ENCODE results near the gene DSTYK. TPM values are rescaled to one million over a fixed set of nuclear protein-coding genes. Genes with fewer than 3 reads are reported as not detected.

Gene DSTYK
- total RNA-seq, 1 experiment from 2014 or later = 6.3 TPM

DNA sequence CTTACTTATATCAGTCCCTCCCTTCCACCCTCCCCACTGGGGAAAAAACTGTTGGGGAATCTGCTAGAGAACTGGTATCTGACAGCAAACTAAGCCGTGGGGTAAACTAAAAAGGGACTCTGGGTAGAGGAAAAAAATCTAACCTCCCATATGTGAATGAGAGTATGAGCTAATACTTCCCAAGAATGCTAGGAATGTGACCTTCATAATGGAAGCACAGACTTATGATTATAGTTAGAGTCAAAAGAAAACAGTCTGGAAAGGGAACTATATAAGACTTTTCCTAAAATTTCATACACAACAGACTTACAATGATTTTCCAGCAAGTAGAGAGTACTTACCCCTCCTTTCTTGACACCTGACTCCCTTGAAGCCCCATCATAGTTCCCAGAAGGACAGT lies 66.8 kb downstream of the DSTYK start:
- BruUV-seq (replicated peaks) = no TSS peak
- no peak overlapping the region for H3K4me3 Mint-ChIP-seq (ENCODE audit: unreplicated experiment)
- H3K27me3 Mint-ChIP-seq (ENCODE audit: insufficient read depth, unreplicated experiment) = no peaks in the 10 kb centered on the region
- POLR2A ChIA-PET = no interaction called here
- no peak overlapping the region for H3K27ac Mint-ChIP-seq (ENCODE audit: unreplicated experiment)
- no peaks in the 10 kb centered on the region for H3K9me3 Mint-ChIP-seq (ENCODE audit: unreplicated experiment)
- H3K9me3 ChIP-seq = no peaks in the 10 kb centered on the region
- H3K4me1 Mint-ChIP-seq (ENCODE audit: low read depth, unreplicated experiment) = peaks cover 11% of the 10 kb centered on the region
- no peak overlapping the region for H3K4me3 ChIP-seq (ENCODE audit: low read depth, low read length)
- peak in 1 of 2 experiments; percentile 7 for DNase-seq
- CTCF ChIA-PET = interaction anchor here (0.9 to 1.6 kb wide), 4 partner anchors 83 to 341 kb away, joined by 3 to 5 read pairs (median 4); no protein-coding TSS in a partner anchor
- no peaks in the 10 kb centered on the region for H3K27me3 ChIP-seq (replicated peaks; ENCODE audit: control insufficient read depth, insufficient read depth, low read length)
- TF ChIP-seq, protein P1, sequence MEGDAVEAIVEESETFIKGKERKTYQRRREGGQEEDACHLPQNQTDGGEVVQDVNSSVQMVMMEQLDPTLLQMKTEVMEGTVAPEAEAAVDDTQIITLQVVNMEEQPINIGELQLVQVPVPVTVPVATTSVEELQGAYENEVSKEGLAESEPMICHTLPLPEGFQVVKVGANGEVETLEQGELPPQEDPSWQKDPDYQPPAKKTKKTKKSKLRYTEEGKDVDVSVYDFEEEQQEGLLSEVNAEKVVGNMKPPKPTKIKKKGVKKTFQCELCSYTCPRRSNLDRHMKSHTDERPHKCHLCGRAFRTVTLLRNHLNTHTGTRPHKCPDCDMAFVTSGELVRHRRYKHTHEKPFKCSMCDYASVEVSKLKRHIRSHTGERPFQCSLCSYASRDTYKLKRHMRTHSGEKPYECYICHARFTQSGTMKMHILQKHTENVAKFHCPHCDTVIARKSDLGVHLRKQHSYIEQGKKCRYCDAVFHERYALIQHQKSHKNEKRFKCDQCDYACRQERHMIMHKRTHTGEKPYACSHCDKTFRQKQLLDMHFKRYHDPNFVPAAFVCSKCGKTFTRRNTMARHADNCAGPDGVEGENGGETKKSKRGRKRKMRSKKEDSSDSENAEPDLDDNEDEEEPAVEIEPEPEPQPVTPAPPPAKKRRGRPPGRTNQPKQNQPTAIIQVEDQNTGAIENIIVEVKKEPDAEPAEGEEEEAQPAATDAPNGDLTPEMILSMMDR (IDR thresholded peaks at IDR 0.05; ENCODE audit: insufficient read depth in 1 of 2, low read depth in 1 of 2, low read length in 1 of 2, severe bottlenecking in 1 of 2, unreplicated experiment in 1 of 2) = no peak
- H3K36me3 ChIP-seq (ENCODE audit: control insufficient read depth, insufficient read depth, low read length) = no peaks in the 10 kb centered on the region
- peaks cover 6% of the 10 kb centered on the region for H3K36me3 Mint-ChIP-seq (ENCODE audit: insufficient read depth, unreplicated experiment)
- peaks cover 15% of the 10 kb centered on the region for H3K4me1 ChIP-seq
- intact Hi-C loops (cut with micrococcal nuclease; ENCODE audit: unreplicated experiment) = no loop called here

DNA sequence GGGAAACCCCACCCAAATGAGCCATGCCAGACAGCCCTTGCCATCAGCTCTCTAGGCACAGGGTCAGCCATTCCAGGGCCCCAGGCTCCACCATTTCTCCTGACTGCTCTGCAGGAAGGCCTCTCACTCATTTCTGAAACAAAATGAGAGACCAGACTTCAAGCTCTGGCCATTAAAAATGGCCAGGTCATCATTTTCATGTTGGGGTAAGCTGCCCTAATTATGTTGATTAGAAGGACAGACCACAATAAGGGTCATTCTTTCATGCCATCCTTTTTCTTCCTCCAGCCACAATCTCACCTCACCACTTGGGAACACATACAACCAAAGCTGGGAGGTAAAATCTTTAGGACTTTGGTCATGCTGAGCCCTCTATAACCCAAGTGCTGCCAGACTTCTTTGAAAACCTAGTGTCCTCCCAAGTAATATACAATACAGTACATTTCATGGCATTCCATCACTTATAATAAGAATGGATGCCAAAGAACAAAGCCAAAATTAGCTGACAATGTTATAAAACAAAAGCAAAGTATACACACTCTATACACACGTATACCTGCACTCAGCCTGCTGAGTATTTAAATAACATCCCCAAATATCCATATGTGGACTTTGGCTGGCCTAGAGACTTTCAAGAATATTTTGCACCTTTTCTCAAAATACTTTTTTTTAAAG lies 67.3 kb downstream of the DSTYK start:
- TF ChIP-seq, protein P1 (IDR thresholded peaks at IDR 0.05; ENCODE audit: insufficient read depth in 1 of 2, low read depth in 1 of 2, low read length in 1 of 2, severe bottlenecking in 1 of 2, unreplicated experiment in 1 of 2) = no peak
- no peak overlapping the region for H3K27ac Mint-ChIP-seq (ENCODE audit: unreplicated experiment)
- Histone ChIP-seq H3K36me3 (ENCODE audit: control insufficient read depth, insufficient read depth, low read length) (no peaks in the 10 kb centered on the region), H3K27me3 (replicated peaks; ENCODE audit: control insufficient read depth, insufficient read depth, low read length) (no peaks in the 10 kb centered on the region), H3K9me3 (no peaks in the 10 kb centered on the region), H3K4me3 (ENCODE audit: low read depth, low read length) (no peak overlapping the region), H3K4me1 (peaks cover 15% of the 10 kb centered on the region)
- no peak overlapping the region for H3K4me3 Mint-ChIP-seq (ENCODE audit: unreplicated experiment)
- BruUV-seq (replicated peaks) = no TSS peak
- H3K9me3 Mint-ChIP-seq (ENCODE audit: unreplicated experiment) = no peaks in the 10 kb centered on the region
- peaks cover 11% of the 10 kb centered on the region for H3K4me1 Mint-ChIP-seq (ENCODE audit: low read depth, unreplicated experiment)
- H3K27me3 Mint-ChIP-seq (ENCODE audit: insufficient read depth, unreplicated experiment) = no peaks in the 10 kb centered on the region
- intact Hi-C loops (cut with micrococcal nuclease; ENCODE audit: unreplicated experiment) = no loop called here
- POLR2A ChIA-PET = no interaction called here
- no peak for DNase-seq
- CTCF ChIA-PET = interaction anchor here (1.1 to 1.6 kb wide), 3 partner anchors 83 to 341 kb away, joined by 3 to 5 read pairs (median 4); no protein-coding TSS in a partner anchor
- peaks cover 6% of the 10 kb centered on the region for H3K36me3 Mint-ChIP-seq (ENCODE audit: insufficient read depth, unreplicated experiment)

DNA sequence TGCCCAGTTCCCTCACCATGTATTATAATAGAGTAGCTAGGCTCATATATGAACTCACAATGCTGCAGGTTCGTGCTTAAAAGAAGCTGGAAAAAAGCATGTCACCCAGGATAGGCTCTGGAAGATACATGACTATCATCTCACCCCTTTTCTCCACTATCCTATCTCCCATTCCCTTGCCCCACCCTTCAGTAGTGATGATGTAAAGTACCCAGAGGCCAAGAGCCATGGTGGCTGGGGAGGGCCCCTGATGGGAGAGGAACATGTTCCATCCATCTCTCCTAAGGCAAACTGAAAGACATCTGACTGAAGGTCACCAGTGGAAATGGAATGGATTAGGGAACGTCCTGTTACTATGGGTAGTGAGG lies 69.4 kb downstream of the DSTYK start:
- H3K4me1 ChIP-seq = peaks cover 15% of the 10 kb centered on the region
- Mint-ChIP-seq H3K4me1 (ENCODE audit: low read depth, unreplicated experiment) (peaks cover 11% of the 10 kb centered on the region), H3K36me3 (ENCODE audit: insufficient read depth, unreplicated experiment) (no peaks in the 10 kb centered on the region), H3K27me3 (ENCODE audit: insufficient read depth, unreplicated experiment) (no peaks in the 10 kb centered on the region), H3K9me3 (ENCODE audit: unreplicated experiment) (no peaks in the 10 kb centered on the region), H3K4me3 (ENCODE audit: unreplicated experiment) (no peak overlapping the region), H3K27ac (ENCODE audit: unreplicated experiment) (no peak overlapping the region)
- no TSS peak for BruUV-seq (replicated peaks)
- DNase-seq = no peak
- H3K9me3 ChIP-seq = no peaks in the 10 kb centered on the region
- TF ChIP-seq, protein P1 (IDR thresholded peaks at IDR 0.05; ENCODE audit: insufficient read depth in 1 of 2, low read depth in 1 of 2, low read length in 1 of 2, severe bottlenecking in 1 of 2, unreplicated experiment in 1 of 2) = no peak
- H3K4me3 ChIP-seq (ENCODE audit: low read depth, low read length) = no peak overlapping the region
- ChIA-PET CTCF (interaction anchor here (1.0 to 1.6 kb wide), 7 partner anchors 9 to 114 kb away, joined by 3 to 14 read pairs (median 5); partner anchors contain the start of gene RBBP5), POLR2A (no interaction called here)
- intact Hi-C loops (cut with micrococcal nuclease; ENCODE audit: unreplicated experiment) = no loop called here
- no peaks in the 10 kb centered on the region for H3K36me3 ChIP-seq (ENCODE audit: control insufficient read depth, insufficient read depth, low read length)
- H3K27me3 ChIP-seq (replicated peaks; ENCODE audit: control insufficient read depth, insufficient read depth, low read length) = no peaks in the 10 kb centered on the region
